ENCODE measurements around the gene MTHFD2.
"Not testable (repeated sequence)": the region's sequence is repeated elsewhere in the genome, so short reads cannot be mapped to it uniquely, and the experiment has no call there.

Gene MTHFD2

DNA sequence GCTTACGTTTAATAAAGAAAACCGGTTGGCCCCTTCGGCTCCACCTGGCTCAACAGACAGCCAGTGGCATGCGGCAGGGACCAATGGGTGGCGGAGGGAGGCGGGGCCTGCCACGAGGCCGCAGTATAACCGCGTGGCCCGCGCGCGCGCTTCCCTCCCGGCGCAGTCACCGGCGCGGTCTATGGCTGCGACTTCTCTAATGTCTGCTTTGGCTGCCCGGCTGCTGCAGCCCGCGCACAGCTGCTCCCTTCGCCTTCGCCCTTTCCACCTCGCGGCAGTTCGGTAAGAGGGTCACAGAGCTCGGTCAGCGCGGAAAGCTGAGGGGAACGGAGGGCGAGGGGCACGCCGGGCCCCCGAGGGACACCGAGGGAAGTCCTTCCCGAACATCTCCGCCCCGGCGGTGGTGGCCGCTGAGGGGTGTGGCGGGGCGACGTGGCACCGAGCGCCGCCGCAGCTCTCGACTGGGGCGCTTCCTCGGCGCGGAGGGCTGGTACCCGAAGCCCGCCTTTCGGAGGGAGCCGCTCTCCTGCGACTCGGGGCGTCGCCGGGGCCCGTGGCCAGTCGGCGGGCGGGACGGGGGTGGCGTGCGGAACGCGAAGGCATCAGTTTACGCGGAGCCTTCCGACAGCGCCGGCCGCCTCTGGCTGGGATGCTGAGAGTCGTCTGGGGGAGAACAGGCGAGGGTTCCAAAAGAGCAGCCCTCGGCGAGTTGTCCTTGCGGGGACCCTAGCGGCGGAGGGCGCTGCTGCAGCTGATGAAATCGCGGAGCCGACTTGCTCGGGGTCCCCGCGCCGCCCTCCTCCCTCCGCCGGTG is at the start of gene MTHFD2:
TSS of gene MTHFD2 (plus strand) at position 155 of the 814 bp plus-strand sequence. CDS start at position 182, 27 bp downstream.
- peak; percentile 85 to 87 (median 86) for DNase-seq (ENCODE audit: low read depth in 3 of 3)

DNA sequence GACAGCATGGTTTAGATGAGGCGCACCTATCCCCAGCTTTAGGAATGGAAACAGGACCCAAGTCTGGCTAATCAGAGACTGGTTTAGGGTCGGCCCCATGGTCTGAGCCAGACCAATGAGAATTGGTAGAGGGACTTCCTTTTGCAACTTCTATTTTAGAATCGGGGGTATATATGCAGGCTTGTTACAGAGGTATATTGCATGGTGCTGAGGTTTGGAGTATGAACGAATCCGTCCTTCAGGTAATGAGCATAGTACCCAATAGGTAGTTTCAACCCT is 49.2 kb upstream of the MTHFD2 start:
- DNase-seq (ENCODE audit: low read depth in 3 of 3) = no peak

DNA sequence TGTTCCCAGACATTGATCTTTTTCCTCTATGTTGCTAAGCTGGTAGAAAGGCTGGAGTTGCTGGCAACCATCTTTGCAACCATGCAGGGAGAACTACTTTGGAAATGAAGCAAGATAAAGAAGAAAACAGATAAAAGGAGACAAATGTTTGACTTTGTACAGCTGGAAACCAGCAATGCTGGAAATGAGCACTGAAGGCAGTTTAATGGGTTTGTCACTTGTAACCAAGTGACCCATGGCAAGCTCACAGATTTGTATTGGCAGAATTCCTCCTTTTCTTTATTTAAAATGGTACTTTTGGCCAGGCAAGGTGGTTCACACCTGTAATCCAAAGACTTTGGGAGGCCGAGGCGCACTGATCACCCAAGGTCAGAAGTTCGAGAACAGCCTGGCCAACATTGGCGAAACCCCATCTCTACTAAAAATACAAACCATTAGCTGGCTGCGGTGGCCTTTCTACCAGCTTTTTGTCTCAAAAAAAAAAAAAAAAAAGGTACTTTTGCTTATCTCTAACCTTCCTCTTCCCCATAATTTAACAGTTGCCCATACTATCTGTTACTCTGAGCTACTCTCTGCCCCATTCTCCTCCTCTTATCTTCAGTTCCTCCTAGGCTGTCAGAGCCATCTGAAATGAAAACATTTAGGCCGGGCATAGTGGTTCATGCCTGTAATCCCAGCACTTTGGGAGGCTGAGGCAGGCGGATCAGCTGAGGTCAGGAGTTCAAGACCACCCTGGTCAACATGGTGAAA is 48.7 kb upstream of the MTHFD2 start:
- DNase-seq (ENCODE audit: low read depth in 3 of 3) = no peak

DNA sequence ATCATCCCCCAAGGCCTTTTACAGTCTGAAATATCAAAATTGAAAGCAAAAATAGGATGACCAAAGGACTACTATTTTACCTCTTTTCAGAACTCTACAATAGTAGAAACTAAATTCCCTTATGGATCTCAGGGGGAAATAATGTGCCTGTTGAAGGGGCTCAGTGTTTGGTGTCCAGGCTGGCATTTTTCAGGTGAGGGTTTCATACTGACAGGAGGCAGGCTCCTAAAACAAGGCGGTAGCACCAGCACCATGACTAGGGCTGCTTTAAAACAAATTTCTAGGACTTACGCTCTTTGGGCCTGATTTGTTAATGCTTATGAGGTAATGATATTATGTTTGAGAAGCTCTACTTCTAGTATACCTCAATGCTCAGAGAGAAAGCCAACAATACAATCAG is 45.5 kb upstream of the MTHFD2 start:
- DNase-seq (ENCODE audit: low read depth in 3 of 3) = no peak

DNA sequence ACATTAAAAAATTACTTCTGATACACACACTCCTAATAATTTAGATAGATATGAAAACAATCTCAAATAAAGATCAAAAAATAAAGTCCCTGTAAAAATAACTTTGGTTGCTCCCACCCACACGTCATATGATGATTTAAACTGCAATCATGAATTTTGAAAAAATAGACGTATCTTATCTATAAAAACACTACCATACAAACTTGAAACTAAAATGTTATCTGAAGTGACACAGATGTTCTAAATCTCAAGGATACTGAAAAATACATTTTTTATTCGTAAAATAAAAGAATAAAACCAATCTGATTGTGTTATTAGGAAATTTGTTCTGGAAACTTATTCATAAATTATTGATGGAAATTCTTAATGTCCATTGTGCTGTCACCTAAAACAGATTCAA is 42.6 kb upstream of the MTHFD2 start:
- DNase-seq (ENCODE audit: low read depth in 3 of 3) = no peak

DNA sequence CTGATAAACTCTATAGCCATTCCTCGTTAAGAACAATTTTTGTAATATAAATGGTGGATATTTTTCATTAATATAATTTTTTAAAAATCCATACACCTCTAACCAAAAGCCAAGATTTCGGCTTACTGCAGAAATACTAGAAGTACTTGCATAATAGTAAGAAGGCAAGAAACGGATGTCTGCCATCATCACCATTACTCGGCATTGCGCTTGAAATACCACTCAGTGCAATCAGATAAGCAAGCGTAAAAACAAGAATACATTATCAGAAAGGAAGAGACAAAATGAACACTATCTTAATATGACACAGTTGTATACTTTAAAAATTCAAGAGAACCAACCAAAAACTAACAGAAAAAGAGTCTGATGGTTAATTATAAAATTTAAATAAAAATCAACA is 35.5 kb upstream of the MTHFD2 start:
- DNase-seq (ENCODE audit: low read depth in 3 of 3) = no peak

DNA sequence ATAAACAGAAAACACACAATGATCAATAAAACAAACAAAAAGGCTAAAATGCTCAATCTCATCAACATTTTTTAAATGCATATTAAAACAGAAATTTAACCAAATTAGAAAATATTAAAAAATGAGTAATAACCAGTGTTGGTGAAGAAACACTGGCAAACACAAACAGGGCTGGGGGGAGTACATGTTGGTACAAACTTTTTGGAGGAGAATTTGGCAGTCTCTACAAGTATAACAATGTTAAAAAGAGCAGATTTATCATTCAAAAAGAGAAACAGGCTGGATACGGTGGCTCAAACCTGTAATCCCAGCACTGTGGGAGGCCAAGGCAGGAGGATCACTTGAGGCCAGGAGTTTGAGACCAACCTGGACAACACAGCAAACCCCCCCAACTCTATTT is 33.7 kb upstream of the MTHFD2 start:
- no peak for DNase-seq (ENCODE audit: low read depth in 3 of 3)

DNA sequence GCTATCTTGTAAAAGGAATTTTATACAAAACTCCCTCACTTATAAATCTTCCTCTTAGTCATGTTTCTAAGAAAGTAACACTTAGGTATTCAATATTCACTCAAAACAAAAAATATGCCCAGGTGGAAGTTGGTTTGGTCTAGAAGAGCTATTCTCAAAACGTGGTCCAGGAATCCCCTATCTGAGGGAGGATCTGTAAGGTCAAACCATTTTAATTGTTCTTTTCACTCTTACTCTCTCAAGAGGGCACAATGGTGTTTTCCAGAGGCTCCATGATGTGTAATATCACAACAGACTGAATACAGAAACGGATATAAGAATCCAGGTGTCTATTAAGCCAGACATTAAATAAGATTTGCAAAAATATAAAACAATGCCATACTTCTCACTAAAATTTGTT is 29.7 kb upstream of the MTHFD2 start:
- DNase-seq (ENCODE audit: low read depth in 3 of 3) = no peak

DNA sequence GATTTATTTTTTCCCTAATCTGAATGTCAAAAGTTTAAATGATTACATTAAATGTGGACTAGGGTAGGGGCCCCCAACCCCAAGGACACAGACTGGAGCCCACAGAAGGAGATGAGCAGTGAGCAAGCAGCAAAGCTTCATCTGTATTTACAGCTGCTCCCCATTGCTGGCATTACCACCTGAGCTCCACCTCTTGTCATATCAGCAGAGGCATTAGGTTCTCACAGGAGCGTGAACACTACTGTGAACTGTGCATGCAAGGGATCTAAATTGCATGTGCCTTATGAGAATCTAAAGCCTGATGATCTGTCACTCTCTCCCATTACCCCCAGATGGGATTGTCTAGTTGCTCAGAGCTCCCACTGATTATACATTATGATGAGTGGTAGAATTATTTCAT is 23.5 kb upstream of the MTHFD2 start:
- no peak for DNase-seq (ENCODE audit: low read depth in 3 of 3)

DNA sequence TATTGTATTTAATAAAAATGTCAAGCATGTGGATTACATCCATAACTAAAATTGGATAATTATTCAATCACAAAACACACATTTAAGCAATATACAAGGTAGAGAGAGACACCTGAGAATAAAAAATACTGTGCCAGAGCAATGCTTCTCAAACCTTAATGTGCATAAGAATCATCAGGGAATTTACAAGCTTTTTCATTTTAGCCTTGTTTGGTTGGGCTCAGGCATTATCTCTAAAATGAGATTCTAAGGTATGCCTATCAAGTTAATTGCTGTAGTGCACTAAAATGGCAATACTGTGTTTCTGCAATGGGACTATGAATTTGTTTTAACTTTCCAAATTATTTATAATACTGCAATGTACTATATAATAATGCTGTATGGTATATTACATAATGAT is 20.7 kb upstream of the MTHFD2 start:
- no peak for DNase-seq (ENCODE audit: low read depth in 3 of 3)

DNA sequence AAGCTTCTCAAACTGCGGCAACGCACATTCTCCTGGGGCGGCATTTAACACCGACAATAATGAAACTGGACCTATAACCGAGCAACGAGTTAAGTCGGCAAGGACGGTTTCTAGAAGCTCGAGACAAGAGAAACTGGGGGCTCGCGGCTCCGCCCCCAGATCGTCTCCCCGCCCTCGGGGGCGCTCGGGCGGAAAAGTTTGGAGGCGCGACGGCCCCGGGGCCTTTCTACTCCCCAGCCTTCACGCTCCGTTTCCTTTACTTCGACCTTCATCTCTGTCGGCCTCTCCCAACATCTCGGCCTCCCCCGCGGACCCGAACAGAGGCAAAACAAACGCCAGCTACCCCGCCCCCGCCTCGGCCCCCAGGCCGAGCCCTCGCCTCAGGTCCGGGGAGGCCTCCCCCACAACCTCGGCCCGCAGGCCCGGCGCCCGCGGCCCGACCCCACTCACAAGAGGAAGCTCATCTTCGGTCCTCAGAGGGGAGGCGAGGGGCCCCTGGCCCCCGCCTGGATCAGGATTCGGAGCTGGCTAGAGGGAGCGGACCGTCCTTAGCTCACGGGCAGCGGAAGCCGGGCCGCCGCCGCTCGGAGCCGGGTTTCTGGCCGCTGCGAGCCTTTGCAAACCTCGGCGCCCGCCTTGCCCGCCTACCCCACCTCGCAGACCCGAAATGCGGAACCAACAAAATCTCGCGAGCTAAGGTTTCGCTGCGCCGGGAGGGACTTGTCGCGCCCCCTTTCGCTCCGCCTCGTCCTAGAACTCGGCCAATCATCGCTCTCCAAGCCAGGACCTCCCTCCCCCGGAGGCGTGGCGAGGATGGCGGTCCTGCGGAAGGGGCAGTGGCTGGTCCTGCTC is 20.0 kb upstream of the MTHFD2 start, which contains the start of gene MOB1A:
TSS of gene MOB1A (minus strand) at position 669 of the 852 bp plus-strand sequence. CDS start at position 464, 205 bp downstream.
- peak; percentile 94 to 95 (median 95) for DNase-seq (ENCODE audit: low read depth in 3 of 3)

DNA sequence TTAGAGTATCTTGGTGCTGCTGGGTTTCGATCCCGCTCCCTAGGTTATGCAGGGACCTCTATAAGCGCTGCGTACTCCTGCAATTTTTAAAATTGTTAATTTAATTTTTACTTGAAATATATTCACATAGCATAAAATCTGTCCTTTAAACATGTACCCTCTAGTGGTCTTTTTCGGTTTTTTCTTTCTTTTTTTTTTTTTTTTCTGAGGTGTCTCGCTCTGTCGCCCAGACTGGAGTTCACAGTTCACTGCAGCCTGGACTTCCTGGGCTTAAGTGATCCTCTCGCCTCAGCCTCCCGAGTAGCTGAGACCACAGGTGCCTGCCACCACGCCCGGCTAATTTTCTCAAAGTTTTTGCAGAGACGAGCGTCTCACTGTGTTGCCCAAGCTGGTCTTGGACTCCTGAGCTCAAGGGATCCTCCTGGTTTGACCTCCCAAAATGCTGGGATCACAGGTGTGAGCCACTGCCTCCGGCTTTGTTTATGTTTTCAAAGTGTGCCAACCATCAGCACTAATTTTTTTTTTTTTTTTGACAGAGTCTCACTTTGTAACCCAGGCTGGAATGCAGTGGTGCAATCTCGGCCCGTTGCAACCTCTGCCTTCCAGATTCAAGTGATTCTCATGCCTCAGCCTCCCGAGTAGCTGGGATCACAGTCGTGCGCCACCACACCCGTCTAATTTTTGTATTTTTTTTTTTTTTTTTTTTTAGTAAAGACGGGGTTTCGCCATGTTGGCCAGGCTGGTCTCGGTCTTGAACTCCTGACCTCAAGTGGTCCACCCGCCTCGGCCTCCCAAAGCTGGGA is 19.2 kb upstream of the MTHFD2 start:
- DNase-seq (ENCODE audit: low read depth in 3 of 3) = no peak

DNA sequence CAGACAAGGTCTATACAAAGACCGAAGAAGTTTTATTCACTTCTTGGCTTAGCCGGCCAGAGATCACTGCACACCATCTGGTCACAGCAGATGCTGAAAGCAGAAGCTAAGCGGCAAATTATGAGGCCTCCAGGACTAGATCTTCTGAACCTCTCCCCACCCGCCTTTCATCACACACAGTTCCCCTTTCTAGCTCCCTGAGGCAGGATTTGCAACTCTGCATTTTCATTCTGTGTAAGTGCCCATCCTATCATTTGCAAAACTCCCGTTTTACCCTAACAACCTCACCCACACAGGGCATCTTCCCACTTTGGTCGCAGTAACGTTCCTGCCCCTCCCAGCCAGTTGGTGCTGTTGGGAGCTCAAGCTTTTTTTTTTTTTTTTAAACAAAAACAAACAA is 16.7 kb upstream of the MTHFD2 start:
- no peak for DNase-seq (ENCODE audit: low read depth in 3 of 3)

DNA sequence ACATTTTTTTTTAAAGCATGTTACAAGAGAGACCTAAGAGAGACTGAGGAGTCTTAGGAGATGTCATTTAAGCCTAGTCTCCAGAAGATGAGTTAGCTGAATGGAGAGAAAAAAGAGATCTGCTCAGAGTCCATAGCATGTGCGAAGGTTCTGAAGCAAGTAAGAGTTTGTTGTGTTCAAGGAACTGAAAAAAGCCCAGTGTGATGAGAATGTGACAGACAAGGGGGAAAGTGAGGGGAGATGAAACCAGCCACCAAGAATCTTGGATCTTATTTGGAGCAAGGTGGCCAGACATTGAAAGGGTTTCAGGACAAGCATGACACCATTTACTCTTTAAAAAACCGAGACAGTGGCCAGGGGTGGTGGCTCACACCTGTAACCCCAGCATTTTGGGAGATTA is 14.5 kb upstream of the MTHFD2 start:
- DNase-seq (ENCODE audit: low read depth in 3 of 3) = no peak

DNA sequence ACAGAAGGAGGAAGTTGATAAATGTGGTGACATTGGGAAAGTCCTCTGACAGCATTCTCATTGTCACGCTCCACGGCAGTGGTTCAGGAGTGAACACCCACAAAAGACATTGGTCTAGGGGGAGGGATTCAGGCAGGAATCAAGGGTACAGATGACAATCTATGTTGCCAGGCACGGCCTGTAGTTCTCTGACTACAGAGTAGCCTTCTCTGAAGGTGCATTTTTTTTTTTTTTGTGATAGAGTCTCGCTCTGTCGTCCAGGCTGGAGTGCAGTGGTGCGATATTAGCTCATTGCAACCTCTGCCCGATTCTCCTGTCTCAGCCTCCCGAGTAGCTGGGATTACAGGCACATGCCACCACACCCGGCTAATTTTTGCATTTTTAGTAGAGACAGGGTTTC is 12.4 kb upstream of the MTHFD2 start:
- DNase-seq (ENCODE audit: low read depth in 3 of 3) = no peak

DNA sequence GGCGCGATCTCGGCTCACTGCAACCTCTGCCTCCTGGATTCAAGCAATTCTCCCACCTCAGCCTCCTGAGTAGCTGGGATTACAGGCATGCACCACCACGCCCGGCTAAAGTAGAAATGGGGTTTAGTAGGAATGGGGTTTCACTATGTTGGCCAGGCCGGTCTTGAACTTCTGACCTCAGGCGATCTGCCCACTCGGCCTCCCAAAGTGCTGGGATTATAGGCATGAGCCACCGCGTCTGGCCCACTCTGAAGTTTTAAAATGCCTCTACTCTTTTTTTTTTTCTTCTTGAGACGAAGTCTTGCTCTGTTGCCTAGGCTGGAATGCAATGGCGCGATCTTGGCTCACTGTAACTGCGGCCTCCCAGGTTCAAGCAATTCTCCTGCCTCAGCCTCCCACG is 11.7 kb upstream of the MTHFD2 start:
- DNase-seq (ENCODE audit: low read depth in 3 of 3) = not testable (repeated sequence)

DNA sequence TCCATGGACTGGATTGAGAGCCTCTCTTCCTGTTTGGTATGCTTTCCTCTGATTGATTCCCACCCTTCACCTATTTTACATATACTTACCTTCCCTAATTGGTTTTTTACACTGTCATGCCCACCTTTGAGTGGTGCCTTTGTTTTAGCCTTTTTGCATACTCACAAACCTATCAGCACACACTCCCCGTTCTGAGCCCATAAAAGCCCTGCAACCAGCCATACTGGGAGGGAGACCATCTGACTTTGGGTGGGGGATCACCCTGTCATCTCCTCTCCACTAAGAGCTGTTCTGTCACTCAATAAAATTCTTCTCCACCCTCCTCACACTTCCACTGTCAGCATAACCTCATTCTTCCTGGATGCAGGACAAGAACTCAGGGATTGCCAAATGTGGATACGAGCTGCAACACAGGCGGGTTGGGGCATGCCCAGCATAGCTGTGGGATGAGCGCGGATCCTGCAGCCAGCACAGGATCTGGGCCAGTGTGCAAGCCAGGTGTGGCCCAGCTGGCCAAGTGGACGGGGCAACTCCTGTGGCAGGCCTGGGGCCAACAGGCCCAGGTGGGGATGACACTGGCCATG is 10.3 kb upstream of the MTHFD2 start:
- no peak for DNase-seq (ENCODE audit: low read depth in 3 of 3)

DNA sequence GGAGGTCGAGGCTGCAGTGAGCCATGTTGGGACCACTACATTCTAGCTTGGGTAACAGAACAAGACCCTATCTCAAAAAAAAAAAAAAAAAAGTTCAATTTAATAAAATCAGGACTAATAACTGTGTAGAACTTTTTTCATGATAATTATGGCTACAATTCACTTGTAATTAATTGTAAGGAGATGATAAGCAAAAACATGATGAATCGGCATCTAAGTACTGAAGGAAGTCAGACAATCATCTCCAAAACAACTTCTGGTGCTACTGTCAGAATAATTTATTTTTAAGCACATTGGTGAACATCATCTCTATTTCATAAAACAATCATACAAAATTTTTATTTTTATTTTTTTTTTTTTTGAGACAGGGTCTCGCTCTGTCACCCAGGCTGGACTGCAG is 9.7 kb upstream of the MTHFD2 start:
- no peak for DNase-seq (ENCODE audit: low read depth in 3 of 3)

DNA sequence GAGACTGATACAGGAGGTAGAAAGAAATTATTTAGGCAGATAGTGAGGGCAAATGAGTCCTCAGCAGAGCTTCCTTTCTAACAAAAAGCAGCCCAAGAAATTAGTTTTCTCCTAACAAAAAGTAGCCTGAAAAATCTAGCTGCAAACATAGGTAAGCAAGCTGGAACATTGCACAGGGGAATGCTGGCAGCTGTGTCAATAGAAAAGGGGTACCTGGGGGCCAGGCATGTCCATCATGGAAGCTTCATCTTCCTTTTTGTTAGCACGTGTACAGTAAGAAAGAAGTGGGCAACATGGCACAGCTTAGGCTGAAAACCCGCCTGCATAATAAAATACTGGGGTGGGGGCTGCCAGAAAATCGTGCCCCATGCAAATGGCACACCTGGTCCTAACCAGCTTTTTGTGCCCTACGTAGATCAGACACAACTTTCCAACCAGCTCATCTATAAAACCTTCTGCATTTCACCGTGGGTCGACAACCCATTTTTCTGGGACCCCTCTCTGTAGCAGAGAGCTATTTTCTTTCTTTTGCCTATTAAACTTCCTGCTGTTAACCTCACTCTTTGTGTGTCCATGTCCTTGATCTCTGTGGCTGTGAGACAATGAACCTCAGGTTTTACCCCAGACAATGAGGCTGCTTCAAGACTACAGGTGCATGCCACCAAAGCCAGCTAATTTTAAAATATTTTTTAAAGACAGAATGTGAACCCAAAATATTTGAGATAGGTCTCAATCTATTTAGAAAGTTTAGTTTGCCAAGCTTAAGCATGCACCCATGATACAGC is 6.6 kb upstream of the MTHFD2 start:
- no peak for DNase-seq (ENCODE audit: low read depth in 3 of 3)

DNA sequence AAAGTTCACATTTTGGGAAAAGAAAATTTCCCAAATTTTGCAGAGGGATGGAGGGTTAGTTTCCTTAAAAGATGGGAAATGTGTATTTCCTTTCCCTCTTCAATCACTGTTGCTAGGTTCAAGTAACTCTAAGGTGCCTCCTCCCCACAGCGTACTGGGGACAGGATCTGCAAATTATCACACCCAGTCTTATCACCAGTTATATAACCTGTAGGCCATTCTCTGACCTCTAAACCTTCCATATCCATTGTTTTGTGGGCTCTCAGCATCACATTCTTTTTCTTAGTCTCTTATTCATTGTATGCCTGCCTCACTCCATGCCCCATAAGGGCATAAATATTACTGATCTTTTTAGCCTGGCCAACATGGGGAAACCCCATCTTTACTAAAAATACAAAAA is 3.6 kb upstream of the MTHFD2 start:
- no peak for DNase-seq (ENCODE audit: low read depth in 3 of 3)
